A549 (cell line): ENCODE results near the gene PACS1. TPM values are rescaled to one million over a fixed set of nuclear protein-coding genes. Genes with fewer than 3 reads are reported as not detected.

Experiments used
- ATAC-seq, 2 experiments: fragments of 200-7000 bp in 1 of 2; fragments of >200 bp in 1 of 2; cut with Nextera tagmentation in 1 of 2; cut with Tn5 transposase in 1 of 2; 3 replicates each; pipeline versions ENCODE4 v1.8.0 to v1.9.1; 2018 to 2020; ENCODE audit warnings: mild to moderate bottlenecking in 1 of 2, moderate library complexity in 1 of 2
- CTCF ChIA-PET: fragments of 300-600 bp; sonication (Branson Sonifier 250); formaldehyde crosslinking; extraction: SDS; loops from one replicate; lab custom pipeline; 2021; ENCODE audit warnings: antibody characterized with exemption, inconsistent platforms; lab: Yijun Ruan, JAX
- POLR2A ChIA-PET: fragments of 350-600 bp; formaldehyde crosslinking; extraction: SDS; loops from one replicate; lab custom pipeline; 2021; ENCODE audit warnings: antibody characterized with exemption, inconsistent platforms; lab: Yijun Ruan, JAX
- DNase-seq, 2 experiments: peaks; one replicate each; pipeline versions ENCODE4 v3.0.0 to v3.0.0-alpha.2; 2011 to 2016; ENCODE audit warnings: low read depth in 1 of 2, low spot score in 1 of 2
- FAIRE-seq: peaks from 2 replicates; lab custom pipeline; 2011; peaks lifted over from hg19 to GRCh38; lab: Jason Lieb, UNC
- H3K27ac ChIP-seq, 2 experiments: fragments of >200 bp; sonication (Bioruptor Twin); formaldehyde crosslinking; 3 replicates each; pipeline ENCODE4 v1.5.1; 2016 to 2017
- H3K4me1 ChIP-seq: fragments of >200 bp; sonication (Bioruptor Twin); formaldehyde crosslinking; 3 replicates; pipeline ENCODE4 v1.6.1; 2016
- H3K4me2 ChIP-seq: fragments of >200 bp; sonication (Bioruptor Twin); formaldehyde crosslinking; 3 replicates; pipeline ENCODE4 v1.6.1; 2016
- H3K4me3 ChIP-seq: fragments of >200 bp; sonication (Bioruptor Twin); formaldehyde crosslinking; 3 replicates; pipeline ENCODE4 v1.5.1; 2016
- H3K9me3 ChIP-seq: fragments of >200 bp; sonication (Bioruptor Twin); formaldehyde crosslinking; 3 replicates; pipeline ENCODE4 v1.6.1; 2016
- BHLHE40 ChIP-seq: IDR thresholded peaks from 2 replicates; pipeline ENCODE4 v1.6.1; 2012; ENCODE audit warnings: low read depth, low read length, inconsistent platforms
- CBX2 ChIP-seq: fragments of 200-600 bp; sonication (generic); IDR thresholded peaks from 2 replicates; pipeline ENCODE4 v1.6.1; 2016; ENCODE audit warnings: low read depth, mild to moderate bottlenecking, borderline replicate concordance
- CEBPB ChIP-seq, 2 experiments: fragments of >200 bp in 1 of 2; sonication (Bioruptor Twin) in 1 of 2; formaldehyde crosslinking in 1 of 2; IDR thresholded peaks; 2 replicates each; pipeline ENCODE4 v1.6.1; 2012 to 2016
- CHD4 ChIP-seq: fragments of 200-600 bp; sonication (generic); IDR thresholded peaks from 2 replicates; pipeline ENCODE4 v1.6.1; 2016; ENCODE audit warnings: antibody characterized with exemption, mild to moderate bottlenecking, borderline replicate concordance
- EHMT2 ChIP-seq: fragments of 200-600 bp; sonication (generic); IDR thresholded peaks from 2 replicates; pipeline ENCODE4 v1.6.1; 2016; ENCODE audit warnings: antibody characterized with exemption, low read depth, mild to moderate bottlenecking, moderate library complexity
- ESRRA ChIP-seq: fragments of 150-350 bp; IDR thresholded peaks from 2 replicates; pipeline ENCODE4 v1.6.1; 2014; ENCODE audit warnings: mild to moderate bottlenecking, low read length, borderline replicate concordance
- FOSB ChIP-seq: fragments of 250-450 bp; sonication (Bioruptor Pico); IDR thresholded peaks from 2 replicates; pipeline ENCODE4 v1.5.0; 2020; ENCODE audit warnings: mild to moderate bottlenecking, moderate library complexity
- FOSL2 ChIP-seq, 2 experiments: fragments of 450-650 bp in 1 of 2; fragments of >200 bp in 1 of 2; sonication (Bioruptor Twin) in 1 of 2; formaldehyde crosslinking; IDR thresholded peaks; 2 replicates each; pipeline versions ENCODE4 v1.5.0 to v1.6.1; 2016 to 2020; ENCODE audit warnings: mild to moderate bottlenecking in 1 of 2, moderate library complexity in 1 of 2
- GATA3 ChIP-seq: IDR thresholded peaks from 2 replicates; pipeline ENCODE4 v1.6.1; 2012; ENCODE audit warnings: borderline replicate concordance
- HDAC2 ChIP-seq: fragments of 200-600 bp; sonication (generic); IDR thresholded peaks from 2 replicates; pipeline ENCODE4 v1.6.1; 2016
- HEYL ChIP-seq: fragments of 250-450 bp; sonication (Bioruptor Pico); IDR thresholded peaks from 2 replicates; pipeline ENCODE4 v1.8.0; 2021; ENCODE audit warnings: mild to moderate bottlenecking, moderate library complexity
- HOXA7 ChIP-seq: fragments of 250-450 bp; sonication (Bioruptor Pico); IDR thresholded peaks from 2 replicates; pipeline ENCODE4 v1.5.0; 2020; ENCODE audit warnings: mild to moderate bottlenecking, moderate library complexity
- HOXB13 ChIP-seq: fragments of 250-450 bp; sonication (Bioruptor Pico); IDR thresholded peaks from 2 replicates; pipeline ENCODE4 v1.5.0; 2020; ENCODE audit warnings: low read depth, mild to moderate bottlenecking, moderate library complexity
- HOXB5 ChIP-seq: fragments of 250-450 bp; sonication (Bioruptor Pico); IDR thresholded peaks from 2 replicates; pipeline ENCODE4 v1.5.0; 2020; ENCODE audit warnings: mild to moderate bottlenecking, moderate library complexity
- JUN ChIP-seq, 2 experiments: fragments of >200 bp; sonication (Bioruptor Twin); formaldehyde crosslinking; IDR thresholded peaks; 2 replicates in 1 of 2; 3 replicates in 1 of 2; pipeline ENCODE4 v1.6.1; 2016 to 2017
- KDM1A ChIP-seq: fragments of 200-600 bp; sonication (generic); IDR thresholded peaks from 2 replicates; pipeline ENCODE4 v1.6.1; 2016; ENCODE audit warnings: low read depth, mild to moderate bottlenecking
- KDM5A ChIP-seq: fragments of 200-600 bp; sonication (generic); IDR thresholded peaks from 2 replicates; pipeline ENCODE4 v1.6.1; 2016; ENCODE audit warnings: antibody characterized with exemption, mild to moderate bottlenecking
- MAZ ChIP-seq: fragments of 150-350 bp; IDR thresholded peaks from 2 replicates; pipeline ENCODE4 v1.6.1; 2014; ENCODE audit warnings: antibody characterized with exemption, low read depth, low read length, borderline replicate concordance
- MYC ChIP-seq: IDR thresholded peaks from 2 replicates; pipeline ENCODE4 v1.6.1; 2012; ENCODE audit warnings: mild to moderate bottlenecking, inconsistent platforms, low read length, improper control_type of control experiment, borderline replicate concordance
- NR3C1 ChIP-seq: fragments of >200 bp; sonication (Bioruptor Twin); formaldehyde crosslinking; IDR thresholded peaks from 3 replicates; pipeline ENCODE4 v1.6.1; 2017
- PHF8 ChIP-seq: fragments of 200-600 bp; sonication (generic); IDR thresholded peaks from 2 replicates; pipeline ENCODE4 v1.6.1; 2016; ENCODE audit warnings: low read depth, mild to moderate bottlenecking, antibody characterized with exemption, moderate library complexity, borderline replicate concordance
- POLR2A ChIP-seq: IDR thresholded peaks from 2 replicates; pipeline ENCODE4 v1.6.1; 2012; ENCODE audit warnings: mild to moderate bottlenecking, low read length
- POLR2AphosphoS2 ChIP-seq: conservative IDR thresholded peaks from 2 replicates; pipeline ENCODE4 v1.6.1; 2012; ENCODE audit warnings: low read length, improper control_type of control experiment, inconsistent platforms
- RFX5 ChIP-seq: fragments of 450-650 bp; IDR thresholded peaks from 2 replicates; pipeline ENCODE4 v1.7.1; 2014; ENCODE audit warnings: antibody characterized with exemption, mild to moderate bottlenecking, moderate library complexity
- RNF2 ChIP-seq: fragments of 200-600 bp; sonication (generic); IDR thresholded peaks from 2 replicates; pipeline ENCODE4 v1.6.1; 2016; ENCODE audit warnings: low read depth, mild to moderate bottlenecking, antibody characterized with exemption, moderate library complexity, borderline replicate concordance
- SMC3 ChIP-seq: fragments of >200 bp; sonication (Bioruptor Twin); formaldehyde crosslinking; IDR thresholded peaks from 3 replicates; pipeline ENCODE4 v1.6.1; 2018; ENCODE audit warnings: inconsistent platforms
- TFCP2L1 ChIP-seq: fragments of 250-450 bp; sonication (Bioruptor Pico); IDR thresholded peaks from 2 replicates; pipeline ENCODE4 v1.5.0; 2021; ENCODE audit warnings: mild to moderate bottlenecking
- ZFP36 ChIP-seq: fragments of 450-650 bp; IDR thresholded peaks from 2 replicates; pipeline ENCODE4 v1.6.1; 2014; ENCODE audit warnings: borderline replicate concordance; ENCODE audit not compliant: partially characterized antibody
- ZNF302 ChIP-seq: fragments of 250-450 bp; sonication (Bioruptor Pico); IDR thresholded peaks from 2 replicates; pipeline ENCODE4 v1.9.0; 2021; ENCODE audit warnings: inconsistent platforms, mild to moderate bottlenecking, moderate library complexity
- WGBS: methylation state at CpG from one replicate; pipeline ENCODE4 v1.1.6; 2017; ENCODE audit errors: missing lambda C conversion rate; 5-methylcytosine and 5-hydroxymethylcytosine counted together
- polyA plus RNA-seq, 4 experiments: library from polyadenylated mRNA; depleted of rRNA in 3 of 4; stranded (reverse); fragments of >200 nt; fragmentation: RNase III in 1 of 4; extraction: RNeasy Plus Mini Kit Qiagen cat#74134 plus additional on column Dnase treatment in 1 of 4; gene quantifications; 2 replicates in 3 of 4; 3 replicates in 1 of 4; pipeline ENCODE4 v1.2.3, GENCODE V29; 2011 to 2017
- TF ChIP-seq, protein P1 (sequence below): fragments of 150-350 bp; IDR thresholded peaks from 2 replicates; pipeline ENCODE4 v1.6.1; 2014; ENCODE audit warnings: low read depth, mild to moderate bottlenecking, low read length
- TF ChIP-seq, protein P2 (sequence below): fragments of >200 bp; sonication (Bioruptor Twin); formaldehyde crosslinking; IDR thresholded peaks from 2 replicates; pipeline ENCODE4 v1.6.1; 2016
- TF ChIP-seq, protein P3 (sequence below): fragments of 250-450 bp; sonication (Bioruptor Pico); IDR thresholded peaks from 2 replicates; pipeline ENCODE4 v1.5.0; 2020; ENCODE audit warnings: low read depth, mild to moderate bottlenecking, moderate library complexity
- TF ChIP-seq, protein P4 (sequence below): fragments of 250-450 bp; sonication (Bioruptor Pico); IDR thresholded peaks from 2 replicates; pipeline ENCODE4 v1.5.0; 2021; ENCODE audit warnings: mild to moderate bottlenecking, moderate library complexity, borderline replicate concordance
- TF ChIP-seq, protein P5 (sequence below): IDR thresholded peaks from 2 replicates; pipeline ENCODE4 v1.6.1; 2012; ENCODE audit warnings: low read depth, borderline replicate concordance
- TF ChIP-seq, protein P6 (sequence below): fragments of 450-650 bp; IDR thresholded peaks from 2 replicates; pipeline ENCODE4 v1.6.1; 2014; ENCODE audit warnings: antibody characterized with exemption

PACS1 gene
- polyA plus RNA-seq, 2 of the 4 experiments (the other 2 are of a cell fraction), result 48.2 to 59.1 TPM

DNA sequence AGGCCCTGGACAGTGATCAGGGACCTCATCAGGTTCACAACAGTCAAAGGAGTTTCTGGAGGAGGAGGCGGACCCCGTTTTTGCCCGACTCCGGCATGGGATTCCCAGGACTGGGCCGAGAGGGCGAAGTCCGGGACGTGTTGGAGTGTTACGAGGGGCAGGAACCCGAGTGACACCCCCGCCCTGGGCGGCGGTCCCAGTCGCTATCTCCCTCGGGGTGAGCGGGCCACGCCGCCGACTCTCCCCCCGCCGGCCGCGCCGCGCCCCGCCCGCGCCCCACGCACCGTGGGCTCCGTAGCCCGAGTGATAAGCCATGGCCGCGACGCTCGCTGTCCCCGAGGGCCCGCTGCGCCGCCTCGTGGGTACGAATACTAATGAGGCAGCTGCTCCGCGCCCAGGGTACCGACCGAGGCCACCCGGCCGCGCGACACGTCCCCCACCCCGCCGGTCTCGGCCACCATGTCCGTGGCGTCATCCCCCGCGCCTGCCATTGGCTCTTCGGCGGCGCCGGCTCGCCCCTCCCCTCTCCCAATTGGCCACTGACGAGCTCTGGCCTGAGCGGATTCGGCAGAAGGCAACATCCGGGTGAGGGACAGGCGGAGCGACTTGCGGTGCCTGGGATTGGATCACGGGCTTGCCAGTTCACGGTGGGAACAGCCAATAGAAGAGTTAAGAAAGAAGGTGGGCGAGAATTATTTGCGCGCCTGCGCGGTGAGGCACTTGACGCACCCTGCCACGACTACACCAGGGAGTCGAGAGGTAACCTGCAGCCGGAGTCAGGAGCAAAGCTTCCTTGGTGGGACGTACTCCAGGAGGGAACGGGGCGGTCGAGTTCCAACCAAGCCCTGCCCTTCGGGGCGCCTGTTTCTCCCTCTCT is 218.8 kb downstream of the PACS1 start, which contains the start of gene YIF1A:
TSS of gene YIF1A (minus strand) at position 473 of the 877 bp plus-strand sequence. CDS start at position 315, 158 bp downstream.
- peak within 1 kb of the TSS; percentile 86 for H3K4me3 ChIP-seq
- peaks cover 20% of the 10 kb centered on the region for H3K4me1 ChIP-seq
- no peaks in the 10 kb centered on the region for H3K9me3 ChIP-seq
- ATAC-seq (peak; percentile 78 to 94), DNase-seq (peak; percentile 99 to 100), FAIRE-seq (peak; percentile 99)
- peak within 1 kb of the TSS; percentile 99 for H3K4me2 ChIP-seq
- WGBS, result 1% methylated on average over 47 of the region's 87 CpGs
- ChIA-PET CTCF (interaction anchor here (0.6 to 8.3 kb wide), 11 partner anchors 8 to 300 kb away, joined by 3 to 63 read pairs (median 3); partner anchors contain the start of gene RIN1), POLR2A (interaction anchor here (0.5 to 1.5 kb wide), 9 partner anchors 8 to 235 kb away, joined by 3 to 10 read pairs (median 4); partner anchors contain the start of genes BRMS1, NPAS4 and RIN1)
- H3K27ac ChIP-seq, result peak within 1 kb of the TSS; percentile 94 to 96
- TF ChIP-seq EHMT2, result no peak
- TF ChIP-seq FOSB, result no peak
- no peak for TF ChIP-seq HOXB5
- no peak for TF ChIP-seq SMC3
- TF ChIP-seq JUN (IDR thresholded peaks at IDR 0.05), result peak; percentile 53 to 93
- TF ChIP-seq HEYL (CRISPR knock-in tag), result no peak
- TF ChIP-seq ZNF302 (CRISPR knock-in tag), result no peak
- TF ChIP-seq BHLHE40, result no peak
- no peak for TF ChIP-seq RNF2
- TF ChIP-seq RFX5, result peak; percentile 69; the same call in 1 of the 2 replicates
- no peak for TF ChIP-seq HOXA7 (CRISPR knock-in tag)
- TF ChIP-seq, protein P1, sequence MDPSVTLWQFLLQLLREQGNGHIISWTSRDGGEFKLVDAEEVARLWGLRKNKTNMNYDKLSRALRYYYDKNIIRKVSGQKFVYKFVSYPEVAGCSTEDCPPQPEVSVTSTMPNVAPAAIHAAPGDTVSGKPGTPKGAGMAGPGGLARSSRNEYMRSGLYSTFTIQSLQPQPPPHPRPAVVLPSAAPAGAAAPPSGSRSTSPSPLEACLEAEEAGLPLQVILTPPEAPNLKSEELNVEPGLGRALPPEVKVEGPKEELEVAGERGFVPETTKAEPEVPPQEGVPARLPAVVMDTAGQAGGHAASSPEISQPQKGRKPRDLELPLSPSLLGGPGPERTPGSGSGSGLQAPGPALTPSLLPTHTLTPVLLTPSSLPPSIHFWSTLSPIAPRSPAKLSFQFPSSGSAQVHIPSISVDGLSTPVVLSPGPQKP, result no peak
- TF ChIP-seq ESRRA, result no peak
- no peak for TF ChIP-seq HOXB13 (CRISPR knock-in tag)
- TF ChIP-seq KDM1A, result no peak
- no peak for TF ChIP-seq ZFP36
- TF ChIP-seq NR3C1, result no peak
- TF ChIP-seq GATA3, result 0 out of 2 replicates have a peak, but pooled peaks have one; percentile 18
- TF ChIP-seq, protein P2, sequence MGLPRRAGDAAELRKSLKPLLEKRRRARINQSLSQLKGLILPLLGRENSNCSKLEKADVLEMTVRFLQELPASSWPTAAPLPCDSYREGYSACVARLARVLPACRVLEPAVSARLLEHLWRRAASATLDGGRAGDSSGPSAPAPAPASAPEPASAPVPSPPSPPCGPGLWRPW, result no peak
- no peak for TF ChIP-seq MAZ
- TF ChIP-seq, protein P3, sequence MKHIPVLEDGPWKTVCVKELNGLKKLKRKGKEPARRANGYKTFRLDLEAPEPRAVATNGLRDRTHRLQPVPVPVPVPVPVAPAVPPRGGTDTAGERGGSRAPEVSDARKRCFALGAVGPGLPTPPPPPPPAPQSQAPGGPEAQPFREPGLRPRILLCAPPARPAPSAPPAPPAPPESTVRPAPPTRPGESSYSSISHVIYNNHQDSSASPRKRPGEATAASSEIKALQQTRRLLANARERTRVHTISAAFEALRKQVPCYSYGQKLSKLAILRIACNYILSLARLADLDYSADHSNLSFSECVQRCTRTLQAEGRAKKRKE, result no peak
- TF ChIP-seq FOSL2 (IDR thresholded peaks at IDR 0.05), result no peak
- no peak for TF ChIP-seq FOSL2 (CRISPR knock-in tag; IDR thresholded peaks at IDR 0.05)
- no peak for TF ChIP-seq TFCP2L1 (CRISPR knock-in tag)
- TF ChIP-seq, protein P4, sequence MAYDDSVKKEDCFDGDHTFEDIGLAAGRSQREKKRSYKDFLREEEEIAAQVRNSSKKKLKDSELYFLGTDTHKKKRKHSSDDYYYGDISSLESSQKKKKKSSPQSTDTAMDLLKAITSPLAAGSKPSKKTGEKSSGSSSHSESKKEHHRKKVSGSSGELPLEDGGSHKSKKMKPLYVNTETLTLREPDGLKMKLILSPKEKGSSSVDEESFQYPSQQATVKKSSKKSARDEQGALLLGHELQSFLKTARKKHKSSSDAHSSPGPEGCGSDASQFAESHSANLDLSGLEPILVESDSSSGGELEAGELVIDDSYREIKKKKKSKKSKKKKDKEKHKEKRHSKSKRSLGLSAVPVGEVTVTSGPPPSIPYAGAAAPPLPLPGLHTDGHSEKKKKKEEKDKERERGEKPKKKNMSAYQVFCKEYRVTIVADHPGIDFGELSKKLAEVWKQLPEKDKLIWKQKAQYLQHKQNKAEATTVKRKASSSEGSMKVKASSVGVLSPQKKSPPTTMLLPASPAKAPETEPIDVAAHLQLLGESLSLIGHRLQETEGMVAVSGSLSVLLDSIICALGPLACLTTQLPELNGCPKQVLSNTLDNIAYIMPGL (CRISPR knock-in tag), result no peak
- peak; percentile 98 for TF ChIP-seq PHF8
- TF ChIP-seq POLR2A, result peak; percentile 92
- no peak for TF ChIP-seq KDM5A
- no peak for TF ChIP-seq HDAC2
- no peak for TF ChIP-seq POLR2AphosphoS2
- peak; percentile 44; the same call in 1 of the 2 replicates for TF ChIP-seq MYC
- TF ChIP-seq CHD4, result no peak
- TF ChIP-seq CBX2, result no peak
- TF ChIP-seq, protein P5, sequence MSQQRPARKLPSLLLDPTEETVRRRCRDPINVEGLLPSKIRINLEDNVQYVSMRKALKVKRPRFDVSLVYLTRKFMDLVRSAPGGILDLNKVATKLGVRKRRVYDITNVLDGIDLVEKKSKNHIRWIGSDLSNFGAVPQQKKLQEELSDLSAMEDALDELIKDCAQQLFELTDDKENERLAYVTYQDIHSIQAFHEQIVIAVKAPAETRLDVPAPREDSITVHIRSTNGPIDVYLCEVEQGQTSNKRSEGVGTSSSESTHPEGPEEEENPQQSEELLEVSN, result 0 out of 2 replicates have a peak, but pooled peaks have one; percentile 32
- no peak for TF ChIP-seq CEBPB (IDR thresholded peaks at IDR 0.05)
- TF ChIP-seq, protein P6, sequence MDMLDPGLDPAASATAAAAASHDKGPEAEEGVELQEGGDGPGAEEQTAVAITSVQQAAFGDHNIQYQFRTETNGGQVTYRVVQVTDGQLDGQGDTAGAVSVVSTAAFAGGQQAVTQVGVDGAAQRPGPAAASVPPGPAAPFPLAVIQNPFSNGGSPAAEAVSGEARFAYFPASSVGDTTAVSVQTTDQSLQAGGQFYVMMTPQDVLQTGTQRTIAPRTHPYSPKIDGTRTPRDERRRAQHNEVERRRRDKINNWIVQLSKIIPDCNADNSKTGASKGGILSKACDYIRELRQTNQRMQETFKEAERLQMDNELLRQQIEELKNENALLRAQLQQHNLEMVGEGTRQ, result peak; percentile 24; the same call in 1 of the 2 replicates
